ENCODE measurements around the gene SCRN2.
A peak's percentile ranks its signal among the peaks of the same experiment; 100 is the strongest.

The SCRN2 gene

DNA sequence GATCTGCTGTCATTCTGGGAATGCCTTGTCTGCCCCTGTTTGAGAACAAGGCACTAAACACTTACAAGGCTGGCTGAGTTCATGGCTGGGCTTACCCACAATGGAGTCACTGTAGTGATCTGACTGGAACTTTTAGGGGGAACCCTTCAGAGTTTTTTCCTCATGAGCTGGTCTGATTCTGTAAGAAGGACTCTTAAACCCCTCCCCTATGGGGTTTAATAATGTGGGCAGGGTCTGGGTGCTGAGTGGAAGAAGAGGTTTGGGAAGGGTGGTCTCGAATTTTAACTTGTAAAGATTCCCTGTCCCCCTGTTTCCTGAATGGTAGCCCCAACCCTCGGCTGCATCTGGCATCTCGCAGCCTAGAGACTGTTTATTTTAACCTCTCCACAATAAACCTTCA is 50.0 kb downstream of the SCRN2 start:
- TF ChIP-seq, protein P1, sequence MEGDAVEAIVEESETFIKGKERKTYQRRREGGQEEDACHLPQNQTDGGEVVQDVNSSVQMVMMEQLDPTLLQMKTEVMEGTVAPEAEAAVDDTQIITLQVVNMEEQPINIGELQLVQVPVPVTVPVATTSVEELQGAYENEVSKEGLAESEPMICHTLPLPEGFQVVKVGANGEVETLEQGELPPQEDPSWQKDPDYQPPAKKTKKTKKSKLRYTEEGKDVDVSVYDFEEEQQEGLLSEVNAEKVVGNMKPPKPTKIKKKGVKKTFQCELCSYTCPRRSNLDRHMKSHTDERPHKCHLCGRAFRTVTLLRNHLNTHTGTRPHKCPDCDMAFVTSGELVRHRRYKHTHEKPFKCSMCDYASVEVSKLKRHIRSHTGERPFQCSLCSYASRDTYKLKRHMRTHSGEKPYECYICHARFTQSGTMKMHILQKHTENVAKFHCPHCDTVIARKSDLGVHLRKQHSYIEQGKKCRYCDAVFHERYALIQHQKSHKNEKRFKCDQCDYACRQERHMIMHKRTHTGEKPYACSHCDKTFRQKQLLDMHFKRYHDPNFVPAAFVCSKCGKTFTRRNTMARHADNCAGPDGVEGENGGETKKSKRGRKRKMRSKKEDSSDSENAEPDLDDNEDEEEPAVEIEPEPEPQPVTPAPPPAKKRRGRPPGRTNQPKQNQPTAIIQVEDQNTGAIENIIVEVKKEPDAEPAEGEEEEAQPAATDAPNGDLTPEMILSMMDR (IDR thresholded peaks at IDR 0.05; ENCODE audit: unreplicated experiment in 3 of 3), result no peak
- H3K4me1 Mint-ChIP-seq, result no peaks in the 10 kb centered on the region
- H3K36me3 Mint-ChIP-seq (ENCODE audit: low read depth), result no peaks in the 10 kb centered on the region
- no peak overlapping the region for H3K4me3 Mint-ChIP-seq
- H3K27ac Mint-ChIP-seq, result no peak overlapping the region
- peaks cover 99% of the 10 kb centered on the region for H3K27me3 Mint-ChIP-seq (ENCODE audit: low read depth)
- H3K9me3 Mint-ChIP-seq, result no peaks in the 10 kb centered on the region

DNA sequence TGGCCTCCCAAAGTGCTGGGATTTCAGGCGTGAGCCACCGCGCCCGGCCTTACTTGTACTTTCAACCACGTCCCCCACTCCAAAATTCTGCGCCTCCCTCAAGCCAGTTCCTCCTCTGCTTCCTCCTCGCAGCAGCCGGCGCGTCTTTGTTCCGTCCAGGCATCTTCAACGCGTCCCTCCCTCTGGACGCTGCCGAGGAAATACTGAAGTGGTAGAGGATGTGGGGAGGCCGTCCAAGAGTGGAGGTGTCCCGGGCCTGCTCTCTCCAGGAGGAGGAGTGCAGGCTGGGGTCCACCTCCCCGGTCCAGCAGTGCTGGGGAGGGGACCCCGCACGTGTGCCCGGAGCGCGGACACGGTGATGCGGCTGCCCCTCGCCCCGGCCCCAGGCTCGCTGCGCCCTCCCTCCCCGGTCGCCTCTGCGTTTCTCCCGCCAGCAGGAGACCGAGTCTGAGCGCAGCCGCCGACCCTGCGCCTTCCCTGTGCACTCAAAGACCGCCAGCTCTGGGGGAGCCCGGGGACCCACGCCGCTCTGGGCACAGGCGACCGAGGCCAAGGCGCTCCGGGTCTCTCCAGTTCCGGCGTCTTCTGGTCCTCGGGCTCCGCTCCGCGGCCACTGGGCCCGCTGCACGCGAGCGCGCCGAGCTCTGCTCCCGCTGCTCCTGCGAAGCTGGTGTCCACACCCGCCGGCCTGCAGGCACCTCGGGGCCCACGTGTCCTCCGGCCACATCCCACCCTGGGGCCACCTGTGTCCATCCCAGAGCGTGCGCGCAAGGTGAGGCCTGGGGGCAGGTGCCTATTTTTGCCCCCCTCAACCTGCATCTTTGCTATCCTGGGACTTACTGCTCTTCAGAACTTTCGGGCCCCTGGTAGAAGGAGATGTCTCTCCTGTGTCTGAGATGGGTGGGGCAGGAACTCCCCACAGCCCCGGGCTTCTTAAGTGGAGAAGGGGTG is 51.2 kb downstream of the SCRN2 start:
- TF ChIP-seq, protein P1 (IDR thresholded peaks at IDR 0.05; ENCODE audit: unreplicated experiment in 3 of 3), result peak; percentile 48 to 52 (median 50)
- Mint-ChIP-seq H3K36me3 (ENCODE audit: low read depth) (no peaks in the 10 kb centered on the region), H3K27me3 (ENCODE audit: low read depth) (peaks cover 95% of the 10 kb centered on the region), H3K4me1 (no peaks in the 10 kb centered on the region), H3K9me3 (peaks cover 2% of the 10 kb centered on the region), H3K27ac (no peak overlapping the region), H3K4me3 (peak overlapping the region; percentile 8 to 72 (median 56))

Data from nephron (organoid).